ENCODE results near the gene ZNF473.
A peak's percentile ranks its signal among the peaks of the same experiment; 100 is the strongest.
"Not testable (repeated sequence)": the region's sequence is repeated elsewhere in the genome, so short reads cannot be mapped to it uniquely, and the experiment has no call there.

ZNF473 gene

DNA sequence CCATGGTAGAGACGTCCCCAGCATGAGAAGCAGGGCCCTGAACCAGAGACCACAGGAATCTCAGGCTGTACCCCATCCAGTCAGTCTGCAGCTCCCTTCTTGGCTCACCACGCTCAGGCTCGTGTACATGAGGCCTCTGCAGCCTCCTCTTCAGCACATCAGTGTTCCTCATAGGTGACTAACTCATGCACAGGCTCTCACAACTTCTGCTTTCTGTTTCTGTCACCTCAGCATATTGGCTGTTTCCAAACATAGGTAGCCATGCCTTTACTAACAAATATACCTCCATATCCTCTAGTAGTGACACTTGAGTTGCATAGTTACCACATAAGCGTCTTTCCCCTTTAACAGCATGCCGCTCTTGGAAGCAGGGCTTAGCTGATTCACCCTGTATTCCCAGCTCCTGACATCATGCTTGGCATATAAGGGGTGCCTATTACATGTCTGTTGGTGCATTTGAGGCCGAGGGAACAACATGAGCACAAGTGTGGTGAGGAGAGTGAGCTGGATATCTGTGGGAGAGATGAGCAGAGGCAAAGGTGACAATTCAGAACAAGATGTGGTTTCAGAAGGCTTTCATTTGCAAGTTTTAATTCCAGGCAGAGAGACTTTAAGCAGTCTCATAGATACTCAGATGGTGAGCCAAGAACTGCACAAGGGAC, 16.7 kb downstream of the ZNF473 start:
- no peak for DNase-seq (ENCODE audit: low read depth, low spot score)
- H3K4me3 ChIP-seq (ENCODE audit: low read depth, low read length) = no peak overlapping the region
- TF ChIP-seq, protein P1, sequence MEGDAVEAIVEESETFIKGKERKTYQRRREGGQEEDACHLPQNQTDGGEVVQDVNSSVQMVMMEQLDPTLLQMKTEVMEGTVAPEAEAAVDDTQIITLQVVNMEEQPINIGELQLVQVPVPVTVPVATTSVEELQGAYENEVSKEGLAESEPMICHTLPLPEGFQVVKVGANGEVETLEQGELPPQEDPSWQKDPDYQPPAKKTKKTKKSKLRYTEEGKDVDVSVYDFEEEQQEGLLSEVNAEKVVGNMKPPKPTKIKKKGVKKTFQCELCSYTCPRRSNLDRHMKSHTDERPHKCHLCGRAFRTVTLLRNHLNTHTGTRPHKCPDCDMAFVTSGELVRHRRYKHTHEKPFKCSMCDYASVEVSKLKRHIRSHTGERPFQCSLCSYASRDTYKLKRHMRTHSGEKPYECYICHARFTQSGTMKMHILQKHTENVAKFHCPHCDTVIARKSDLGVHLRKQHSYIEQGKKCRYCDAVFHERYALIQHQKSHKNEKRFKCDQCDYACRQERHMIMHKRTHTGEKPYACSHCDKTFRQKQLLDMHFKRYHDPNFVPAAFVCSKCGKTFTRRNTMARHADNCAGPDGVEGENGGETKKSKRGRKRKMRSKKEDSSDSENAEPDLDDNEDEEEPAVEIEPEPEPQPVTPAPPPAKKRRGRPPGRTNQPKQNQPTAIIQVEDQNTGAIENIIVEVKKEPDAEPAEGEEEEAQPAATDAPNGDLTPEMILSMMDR (IDR thresholded peaks at IDR 0.05; ENCODE audit: low read depth, low read length) = no peak
- in situ Hi-C loops (cut with HindIII; ENCODE audit: low sequenced_read_pairs) = no loop called here

DNA sequence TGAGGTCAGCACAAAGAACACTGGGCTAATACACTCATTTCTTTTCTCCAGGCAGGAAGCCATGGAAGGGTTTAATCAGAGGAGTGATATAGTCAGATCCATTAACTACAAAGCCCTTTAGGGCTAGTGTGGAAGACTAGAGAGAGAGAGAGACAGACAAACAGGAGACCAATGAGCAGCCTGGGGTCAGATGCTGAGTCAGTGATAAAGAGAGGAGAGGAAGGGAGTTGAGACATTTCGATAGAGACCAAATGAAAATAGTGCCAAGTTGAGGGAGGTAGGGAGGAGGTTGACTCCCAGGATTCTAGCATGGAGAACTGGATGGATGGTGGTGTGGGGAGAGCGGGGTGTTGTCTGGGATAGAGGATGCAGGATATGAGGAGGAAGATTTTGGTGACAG, 18.2 kb downstream of the ZNF473 start:
- H3K4me3 ChIP-seq (ENCODE audit: low read depth, low read length) = no peak overlapping the region
- no peak for DNase-seq (ENCODE audit: low read depth, low spot score)
- in situ Hi-C loops (cut with HindIII; ENCODE audit: low sequenced_read_pairs) = no loop called here
- TF ChIP-seq, protein P1 (IDR thresholded peaks at IDR 0.05; ENCODE audit: low read depth, low read length) = no peak

DNA sequence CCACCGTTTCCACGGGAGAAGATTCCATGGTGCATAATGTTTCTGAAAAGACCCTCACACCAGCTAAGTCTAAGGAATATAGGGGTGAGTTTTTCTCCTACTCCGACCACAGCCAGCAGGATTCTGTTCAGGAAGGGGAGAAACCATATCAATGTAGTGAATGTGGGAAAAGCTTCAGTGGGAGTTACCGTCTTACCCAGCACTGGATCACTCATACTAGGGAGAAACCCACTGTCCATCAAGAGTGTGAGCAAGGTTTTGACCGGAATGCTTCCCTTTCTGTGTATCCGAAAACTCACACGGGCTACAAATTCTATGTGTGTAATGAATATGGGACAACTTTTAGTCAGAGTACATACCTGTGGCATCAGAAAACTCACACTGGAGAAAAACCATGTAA, 19.1 kb downstream of the ZNF473 start:
- in situ Hi-C loops (cut with HindIII; ENCODE audit: low sequenced_read_pairs) = no loop called here
- TF ChIP-seq, protein P1 (IDR thresholded peaks at IDR 0.05; ENCODE audit: low read depth, low read length) = no peak

DNA sequence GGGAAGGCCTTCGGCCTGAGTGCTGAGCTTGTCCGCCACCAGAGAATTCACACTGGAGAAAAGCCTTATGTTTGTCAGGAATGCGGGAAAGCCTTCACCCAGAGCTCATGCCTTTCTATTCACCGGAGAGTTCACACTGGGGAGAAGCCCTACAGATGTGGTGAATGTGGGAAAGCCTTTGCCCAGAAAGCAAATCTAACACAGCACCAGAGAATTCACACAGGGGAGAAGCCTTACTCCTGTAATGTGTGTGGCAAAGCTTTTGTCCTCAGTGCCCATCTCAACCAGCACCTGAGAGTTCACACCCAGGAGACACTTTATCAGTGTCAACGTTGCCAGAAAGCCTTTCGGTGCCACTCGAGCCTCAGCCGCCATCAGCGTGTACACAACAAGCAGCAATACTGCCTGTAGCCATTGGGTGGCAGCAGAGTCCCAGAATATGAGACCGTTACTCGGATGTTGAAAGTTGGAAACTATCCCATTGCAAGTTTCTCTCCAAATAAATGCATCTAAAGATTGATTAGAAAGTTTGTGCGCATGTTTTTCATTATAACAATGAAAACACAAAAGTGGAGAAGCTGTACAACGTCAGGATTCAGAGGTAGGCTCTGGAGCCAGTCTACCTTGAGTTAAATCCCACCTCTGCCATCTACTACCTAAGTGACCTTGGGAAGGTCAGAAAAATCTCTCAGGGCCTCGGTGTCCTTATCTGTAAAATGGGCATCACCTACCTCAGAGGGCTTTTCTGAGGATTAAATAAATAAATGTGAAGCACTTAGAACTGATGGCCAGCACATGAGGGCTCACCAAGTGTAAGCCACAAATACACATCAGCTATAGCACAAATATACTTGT, 21.1 kb downstream of the ZNF473 start:
- TF ChIP-seq, protein P1 (IDR thresholded peaks at IDR 0.05; ENCODE audit: low read depth, low read length) = peak; percentile 44
- H3K4me3 ChIP-seq (ENCODE audit: low read depth, low read length) = no peak overlapping the region
- in situ Hi-C loops (cut with HindIII; ENCODE audit: low sequenced_read_pairs) = no loop called here
- DNase-seq (ENCODE audit: low read depth, low spot score) = no peak

More for the DNA sequence above, 19.1 kb downstream of the ZNF473 start:
- DNase-seq (ENCODE audit: low read depth, low spot score) = no peak
- H3K4me3 ChIP-seq (ENCODE audit: low read depth, low read length) = no peak overlapping the region

DNA sequence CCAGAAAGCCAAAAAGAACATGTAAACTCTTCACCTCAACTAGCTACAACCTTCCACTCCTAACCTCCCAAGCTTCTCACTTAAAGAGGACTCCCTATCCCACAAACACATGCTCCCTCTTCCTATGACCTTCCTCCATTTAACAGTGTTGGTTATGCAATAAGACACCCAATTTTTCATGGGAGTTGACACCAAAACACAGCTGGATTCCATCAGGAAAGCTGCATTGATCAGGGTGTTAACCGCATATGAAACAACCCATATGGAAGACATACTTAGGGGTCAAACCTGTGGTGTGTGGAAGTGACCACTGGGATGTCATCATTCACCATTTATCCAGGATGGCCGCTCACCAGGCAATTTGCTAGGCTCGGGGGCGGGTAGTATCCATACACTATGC, 21.9 kb downstream of the ZNF473 start:
- no peak overlapping the region for H3K4me3 ChIP-seq (ENCODE audit: low read depth, low read length)
- TF ChIP-seq, protein P1 (IDR thresholded peaks at IDR 0.05; ENCODE audit: low read depth, low read length) = no peak
- DNase-seq (ENCODE audit: low read depth, low spot score) = no peak
- in situ Hi-C loops (cut with HindIII; ENCODE audit: low sequenced_read_pairs) = no loop called here

DNA sequence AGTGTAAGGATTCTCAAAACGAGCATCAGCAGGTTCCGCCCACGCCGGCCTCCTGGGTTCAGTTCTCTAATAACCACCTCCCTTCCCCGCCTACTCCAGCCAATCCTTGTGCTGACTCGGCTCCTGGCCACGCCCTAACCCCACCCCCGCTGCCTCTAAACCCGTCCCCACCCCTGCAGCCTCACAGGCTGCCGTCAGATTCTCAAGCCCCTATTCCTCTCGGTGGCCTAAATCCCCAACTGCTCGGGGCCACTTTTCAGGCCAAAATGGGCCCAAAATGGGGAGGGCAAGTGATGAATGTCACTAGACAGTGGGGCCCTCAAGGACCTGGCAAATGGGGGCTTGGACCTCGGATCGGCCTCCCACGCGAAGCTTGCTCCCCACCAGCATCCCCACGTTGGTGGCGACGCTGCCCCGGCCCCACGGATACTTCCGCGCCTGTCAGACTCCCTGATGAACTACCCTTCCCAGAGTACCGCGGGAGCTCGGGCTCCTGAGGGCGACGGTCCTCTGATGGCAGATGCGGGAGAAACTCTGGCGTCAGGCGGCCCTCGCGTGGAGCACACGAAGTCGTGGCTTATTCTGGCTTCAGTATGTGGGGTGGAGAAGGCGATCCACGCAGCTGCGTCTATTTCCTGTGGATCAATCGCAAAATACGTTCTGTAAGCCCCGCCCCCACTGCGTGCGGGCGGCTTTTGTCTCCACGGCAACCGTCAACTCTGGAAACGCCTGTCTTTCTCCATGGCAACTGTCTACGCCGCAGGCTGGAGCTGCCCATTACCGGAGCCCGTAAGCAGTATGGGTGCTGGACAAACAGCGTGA, 24.8 kb downstream of the ZNF473 start:
- DNase-seq (ENCODE audit: low read depth, low spot score) = peak; percentile 44
- TF ChIP-seq, protein P1 (IDR thresholded peaks at IDR 0.05; ENCODE audit: low read depth, low read length) = no peak
- in situ Hi-C loops (cut with HindIII; ENCODE audit: low sequenced_read_pairs) = no loop called here
- peak overlapping the region; percentile 38 for H3K4me3 ChIP-seq (ENCODE audit: low read depth, low read length)

DNA sequence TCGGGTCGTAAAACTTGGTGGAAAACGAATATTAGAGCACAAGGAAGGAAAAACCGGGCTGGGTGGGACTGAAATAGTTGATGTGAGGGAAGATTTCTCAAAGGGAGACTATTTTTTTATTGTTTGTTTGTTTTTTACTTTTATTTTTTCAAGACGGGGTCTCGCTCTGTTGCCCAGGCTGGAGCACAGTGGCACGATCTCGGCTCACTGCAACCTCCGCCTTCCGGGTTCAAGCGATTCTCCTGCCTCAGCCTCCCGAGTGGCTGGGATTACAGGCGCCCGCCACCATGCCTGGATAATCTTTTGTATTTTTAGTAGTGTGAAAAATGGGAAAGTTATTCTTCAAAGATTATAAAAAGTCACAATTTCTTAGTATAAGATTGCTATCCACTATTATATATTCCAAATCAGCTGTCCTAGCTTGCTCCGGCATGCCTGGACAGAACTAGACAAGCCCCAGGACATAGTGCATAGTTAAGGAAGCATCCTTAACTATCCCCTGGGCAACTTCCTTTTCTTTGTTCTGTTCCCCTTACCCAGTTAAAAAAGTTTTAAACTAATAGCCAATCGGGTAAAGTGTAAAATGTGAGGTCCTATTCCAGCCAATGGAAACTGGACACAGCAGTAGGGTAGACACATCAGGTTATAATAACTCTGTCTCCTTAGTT, 25.6 kb downstream of the ZNF473 start:
- in situ Hi-C loops (cut with HindIII; ENCODE audit: low sequenced_read_pairs); DNase-seq (ENCODE audit: low read depth, low spot score): not testable (repeated sequence)
- H3K4me3 ChIP-seq (ENCODE audit: low read depth, low read length) = peak overlapping the region; percentile 38

Measured in astrocyte of the spinal cord (primary cell).